Measurements from ENCODE around the gene CACNG8. TPM values are rescaled to one million over a fixed set of nuclear protein-coding genes. Genes with fewer than 3 reads are reported as not detected.

CACNG8 gene
- total RNA-seq, 1 experiment from 2014 or later: not detected

- H3K36me3 ChIP-seq: no peaks in the 10 kb centered on the region
- H3K9me3 ChIP-seq (replicated peaks): no peaks in the 10 kb centered on the region
- peaks cover 4% of the 10 kb centered on the region; the same call in 1 of the 2 replicates for H3K4me1 ChIP-seq
- no peaks in the 10 kb centered on the region for H3K27me3 ChIP-seq
- H3K27ac ChIP-seq: no peak overlapping the region
- no peak for DNase-seq
- H3K4me3 ChIP-seq: no peak overlapping the region
Measured at GRCh38 chr19:53993448-53993847, 30.7 kb downstream of the CACNG8 start.

- no peaks in the 10 kb centered on the region for H3K36me3 ChIP-seq
- H3K9me3 ChIP-seq (replicated peaks): no peaks in the 10 kb centered on the region
- H3K27ac ChIP-seq: no peak overlapping the region
- no peaks in the 10 kb centered on the region for H3K27me3 ChIP-seq
- H3K4me1 ChIP-seq: peaks cover 4% of the 10 kb centered on the region; the same call in 1 of the 2 replicates
- DNase-seq: no peak
- H3K4me3 ChIP-seq: no peak overlapping the region
Measured at GRCh38 chr19:53994811-53995210, 32.1 kb downstream of the CACNG8 start.

- Histone ChIP-seq H3K36me3 (no peaks in the 10 kb centered on the region), H3K27me3 (no peaks in the 10 kb centered on the region)
Measured at GRCh38 chr19:53998223-53998622, 35.5 kb downstream of the CACNG8 start.

GRCh38 chr19:53999694-54000093, 37.0 kb downstream of the CACNG8 start:
- no peak for DNase-seq
- Histone ChIP-seq H3K36me3 (no peaks in the 10 kb centered on the region), H3K27ac (no peak overlapping the region), H3K9me3 (replicated peaks) (no peaks in the 10 kb centered on the region), H3K4me1 (no peaks in the 10 kb centered on the region), H3K4me3 (no peak overlapping the region), H3K27me3 (no peaks in the 10 kb centered on the region)

More at GRCh38 chr19:53998223-53998622, 35.5 kb downstream of the CACNG8 start:
- Histone ChIP-seq H3K27ac (no peak overlapping the region), H3K4me1 (no peaks in the 10 kb centered on the region), H3K9me3 (replicated peaks) (no peaks in the 10 kb centered on the region), H3K4me3 (no peak overlapping the region)
- DNase-seq: no peak

- no peaks in the 10 kb centered on the region for H3K9me3 ChIP-seq (replicated peaks)
- no peaks in the 10 kb centered on the region for H3K4me1 ChIP-seq
- H3K36me3 ChIP-seq: no peaks in the 10 kb centered on the region
- H3K27me3 ChIP-seq: no peaks in the 10 kb centered on the region
- no peak overlapping the region for H3K4me3 ChIP-seq
- H3K27ac ChIP-seq: no peak overlapping the region
- no peak for DNase-seq
Measured at GRCh38 chr19:54001496-54001895, 38.8 kb downstream of the CACNG8 start.

DNA sequence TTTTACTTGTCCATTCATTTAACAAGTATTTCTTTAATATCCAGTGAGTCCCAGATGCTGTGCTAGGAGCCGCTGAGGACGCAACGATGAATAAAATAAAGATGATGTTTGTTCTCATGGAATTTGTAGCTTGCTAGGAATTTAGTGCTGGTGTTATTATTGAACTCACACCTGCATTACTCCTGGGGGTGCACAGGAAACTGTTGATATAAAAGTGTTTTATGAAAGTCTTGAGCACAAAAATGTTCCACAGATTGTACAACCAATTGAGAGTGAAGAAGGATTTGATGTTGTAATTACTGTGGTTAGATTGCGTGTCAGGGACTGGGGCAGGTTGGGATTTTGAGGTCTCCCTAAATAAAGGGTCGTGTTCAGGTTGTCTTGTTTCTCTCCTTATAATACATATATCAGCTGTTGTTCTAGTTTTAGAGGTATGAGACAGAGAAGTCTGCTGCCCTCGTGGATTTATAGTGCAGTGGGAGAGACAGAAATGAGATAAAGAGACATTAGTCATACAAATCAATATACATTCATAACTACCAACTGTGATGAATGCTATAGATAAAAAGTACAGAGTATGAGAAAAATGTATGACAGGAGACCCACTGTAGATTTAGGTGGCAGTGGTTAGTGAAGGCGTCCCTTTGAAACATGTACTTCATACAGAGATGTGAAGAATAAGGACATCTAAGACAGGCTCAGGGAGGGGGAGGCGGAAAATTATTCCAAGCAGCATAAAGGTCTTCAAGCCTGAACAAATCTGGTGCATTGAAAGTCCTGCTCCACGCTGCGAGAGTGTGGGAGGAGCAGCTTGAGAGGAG, 40.0 kb downstream of the CACNG8 start:
- no peak for DNase-seq
- Histone ChIP-seq H3K4me3 (no peak overlapping the region), H3K27ac (no peak overlapping the region), H3K9me3 (replicated peaks) (no peaks in the 10 kb centered on the region), H3K4me1 (no peaks in the 10 kb centered on the region), H3K36me3 (no peaks in the 10 kb centered on the region), H3K27me3 (no peaks in the 10 kb centered on the region)

DNA sequence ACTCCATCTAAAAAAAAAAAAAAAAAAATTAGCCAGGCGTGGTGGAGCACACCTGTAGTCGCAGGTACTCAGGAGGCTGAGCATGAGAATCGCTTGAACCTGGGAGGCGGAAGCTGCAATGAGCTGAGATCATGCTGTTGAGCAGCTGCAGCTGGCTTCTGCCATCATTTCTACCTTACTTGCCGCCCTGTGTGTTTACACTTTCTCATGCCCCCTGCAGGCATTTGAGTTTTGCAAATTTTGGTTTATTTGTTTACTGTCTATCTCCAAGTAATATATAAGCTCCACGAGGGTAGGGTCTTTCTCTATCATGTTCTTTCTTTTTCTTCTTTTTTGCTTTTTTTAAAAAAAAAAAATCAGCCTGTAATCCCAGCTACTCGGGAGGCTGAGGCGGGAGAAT, 46.7 kb downstream of the CACNG8 start:
- H3K27ac ChIP-seq: no peak overlapping the region

GRCh38 chr19:54010474-54010873, 47.7 kb downstream of the CACNG8 start:
- H3K27ac ChIP-seq: no peak overlapping the region
- DNase-seq: no peak
- H3K27me3 ChIP-seq: no peaks in the 10 kb centered on the region
- no peaks in the 10 kb centered on the region for H3K4me1 ChIP-seq
- no peaks in the 10 kb centered on the region for H3K36me3 ChIP-seq
- H3K9me3 ChIP-seq (replicated peaks): no peaks in the 10 kb centered on the region
- H3K4me3 ChIP-seq: no peak overlapping the region

More for the DNA sequence above, 46.7 kb downstream of the CACNG8 start:
- DNase-seq: no peak
- no peaks in the 10 kb centered on the region for H3K9me3 ChIP-seq (replicated peaks)
- H3K4me3 ChIP-seq: no peak overlapping the region
- no peaks in the 10 kb centered on the region for H3K36me3 ChIP-seq
- H3K4me1 ChIP-seq: no peaks in the 10 kb centered on the region
- H3K27me3 ChIP-seq: no peaks in the 10 kb centered on the region

DNA sequence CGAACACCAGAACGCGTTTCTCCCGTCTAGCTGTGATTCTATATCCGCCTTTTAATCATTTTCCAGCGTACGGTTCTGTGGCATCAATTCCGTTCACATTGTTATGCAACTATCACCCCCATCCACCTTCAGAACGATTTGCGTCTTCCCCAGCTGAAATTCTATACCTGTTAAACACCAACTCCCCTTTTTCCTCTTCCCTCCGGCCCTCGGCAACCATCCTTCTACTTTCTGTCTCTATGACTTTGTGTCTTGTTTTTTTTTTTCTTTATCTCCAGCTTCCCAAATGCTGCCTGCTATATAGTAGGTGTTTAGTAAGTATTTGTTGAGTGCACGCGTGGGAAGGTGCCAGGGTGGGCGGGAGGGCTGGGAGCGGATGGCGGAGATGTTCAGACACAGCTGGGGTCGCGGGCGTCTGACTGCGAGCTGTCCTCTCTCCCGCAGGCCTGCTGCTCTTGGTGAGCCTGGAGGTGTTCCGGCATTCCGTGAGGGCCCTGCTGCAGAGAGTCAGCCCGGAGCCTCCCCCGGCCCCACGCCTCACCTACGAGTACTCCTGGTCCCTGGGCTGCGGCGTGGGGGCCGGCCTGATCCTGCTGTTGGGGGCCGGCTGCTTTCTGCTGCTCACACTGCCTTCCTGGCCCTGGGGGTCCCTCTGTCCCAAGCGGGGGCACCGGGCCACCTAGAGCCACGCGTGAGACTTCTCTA, 48.9 kb downstream of the CACNG8 start:
- Histone ChIP-seq H3K36me3 (no peaks in the 10 kb centered on the region), H3K9me3 (replicated peaks) (no peaks in the 10 kb centered on the region), H3K27me3 (no peaks in the 10 kb centered on the region), H3K4me3 (no peak overlapping the region), H3K27ac (no peak overlapping the region), H3K4me1 (no peaks in the 10 kb centered on the region)
- DNase-seq: no peak

DNA sequence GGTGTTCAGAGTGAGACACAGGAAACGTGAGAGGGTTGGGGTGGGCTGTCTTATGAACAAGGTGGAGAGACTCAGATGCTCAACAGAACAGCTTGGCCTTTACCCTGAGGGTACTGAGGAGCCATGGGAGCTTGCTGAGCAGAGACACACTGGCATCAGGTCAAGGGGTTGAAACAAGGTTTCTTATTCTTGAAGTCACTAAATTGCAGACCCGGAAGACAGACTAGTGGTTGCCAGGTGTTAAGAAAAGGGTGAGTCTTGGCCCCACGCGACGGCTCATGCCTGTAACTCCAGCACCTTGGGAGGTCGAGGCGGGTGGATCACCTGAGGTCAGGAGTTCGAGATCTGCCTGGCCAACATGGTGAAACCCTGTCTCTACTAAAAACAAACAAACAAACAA, 51.1 kb downstream of the CACNG8 start:
- no peak overlapping the region for H3K27ac ChIP-seq
- no peak for DNase-seq

GRCh38 chr19:54014920-54015560, 52.3 kb downstream of the CACNG8 start:
- H3K27ac ChIP-seq: no peak overlapping the region
- no peaks in the 10 kb centered on the region for H3K4me1 ChIP-seq
- no peaks in the 10 kb centered on the region for H3K27me3 ChIP-seq
- H3K36me3 ChIP-seq: no peaks in the 10 kb centered on the region
- no peak for DNase-seq
- no peaks in the 10 kb centered on the region for H3K9me3 ChIP-seq (replicated peaks)
- H3K4me3 ChIP-seq: no peak overlapping the region

More for the DNA sequence above, 51.1 kb downstream of the CACNG8 start:
- Histone ChIP-seq H3K27me3 (no peaks in the 10 kb centered on the region), H3K4me3 (no peak overlapping the region), H3K9me3 (replicated peaks) (no peaks in the 10 kb centered on the region), H3K36me3 (no peaks in the 10 kb centered on the region), H3K4me1 (no peaks in the 10 kb centered on the region)

DNA sequence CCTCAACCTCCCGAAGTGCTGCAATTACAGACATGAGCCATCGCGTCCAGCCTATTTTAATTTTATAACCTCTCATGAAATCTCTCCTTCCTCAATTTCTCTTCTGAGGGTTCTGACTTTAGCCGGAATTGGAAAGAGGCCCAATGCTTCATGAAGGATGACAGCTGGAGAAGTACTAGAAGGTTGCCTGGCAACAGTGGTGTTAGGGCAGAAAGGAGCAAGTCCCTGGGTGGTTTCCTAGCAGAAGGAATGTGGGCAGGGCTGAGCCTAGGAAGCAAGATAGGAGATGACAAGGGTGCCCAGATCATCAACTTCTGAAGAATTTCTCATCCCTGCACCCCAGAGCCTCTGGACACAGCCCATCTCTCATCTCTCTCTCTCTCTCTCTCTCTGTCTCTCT, 54.5 kb downstream of the CACNG8 start:
- no peak for DNase-seq
- H3K27ac ChIP-seq: no peak overlapping the region
- H3K9me3 ChIP-seq (replicated peaks): no peaks in the 10 kb centered on the region

DNA sequence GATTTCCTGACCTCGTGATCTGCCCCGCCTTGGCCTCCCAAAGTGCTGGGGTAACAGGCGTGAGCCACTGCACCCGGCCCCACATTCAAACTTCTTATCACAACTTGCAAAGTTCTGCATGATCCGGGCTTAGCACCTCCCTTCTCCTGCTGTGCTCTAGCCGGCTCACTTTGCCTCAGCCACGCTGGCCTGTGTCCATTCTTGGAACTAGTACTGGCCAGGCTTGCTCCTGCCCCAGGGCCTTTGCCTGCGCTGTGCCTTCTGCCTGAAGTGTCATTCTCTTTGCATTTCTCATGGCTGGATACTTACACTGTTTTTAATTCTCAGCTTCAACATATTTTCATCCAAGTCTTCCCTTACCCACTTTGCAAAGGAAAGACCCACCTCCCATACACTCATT, 58.6 kb downstream of the CACNG8 start:
- no peak overlapping the region for H3K4me3 ChIP-seq
- H3K4me1 ChIP-seq: no peaks in the 10 kb centered on the region
- H3K9me3 ChIP-seq (replicated peaks): no peaks in the 10 kb centered on the region
- no peaks in the 10 kb centered on the region for H3K27me3 ChIP-seq
- H3K36me3 ChIP-seq: no peaks in the 10 kb centered on the region
- no peak overlapping the region for H3K27ac ChIP-seq
- no peak for DNase-seq

More for the DNA sequence above, 54.5 kb downstream of the CACNG8 start:
- no peaks in the 10 kb centered on the region for H3K4me1 ChIP-seq
- H3K36me3 ChIP-seq: no peaks in the 10 kb centered on the region
- H3K4me3 ChIP-seq: no peak overlapping the region
- H3K27me3 ChIP-seq: no peaks in the 10 kb centered on the region

- no peak for DNase-seq
- Histone ChIP-seq H3K9me3 (replicated peaks) (no peaks in the 10 kb centered on the region), H3K27me3 (no peaks in the 10 kb centered on the region), H3K36me3 (no peaks in the 10 kb centered on the region), H3K4me1 (no peaks in the 10 kb centered on the region), H3K4me3 (no peak overlapping the region), H3K27ac (no peak overlapping the region)
Measured at GRCh38 chr19:54021932-54022331, 59.2 kb downstream of the CACNG8 start.

DNA sequence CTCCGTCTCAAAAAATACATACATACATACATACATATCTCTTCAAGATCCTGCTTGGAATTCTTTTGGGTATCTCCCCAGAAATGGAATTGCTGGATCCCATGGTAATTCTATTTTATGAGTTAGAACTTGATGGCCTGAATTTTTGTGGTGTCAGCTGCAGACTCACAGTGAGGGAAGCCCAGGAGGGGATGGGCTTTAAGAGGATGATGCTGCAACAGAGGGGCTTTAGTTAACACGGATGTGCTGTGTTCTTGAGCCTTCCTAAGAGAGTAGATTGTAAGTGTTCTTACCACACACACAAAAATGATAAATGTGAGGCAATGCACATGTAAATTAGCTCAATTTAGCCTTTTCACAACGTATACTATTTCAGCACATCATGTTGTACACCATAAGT, 60.5 kb downstream of the CACNG8 start:
- no peak overlapping the region for H3K27ac ChIP-seq

More for the DNA sequence above, 60.5 kb downstream of the CACNG8 start:
- no peaks in the 10 kb centered on the region for H3K27me3 ChIP-seq
- no peak for DNase-seq
- no peaks in the 10 kb centered on the region for H3K4me1 ChIP-seq
- H3K9me3 ChIP-seq (replicated peaks): no peaks in the 10 kb centered on the region
- H3K4me3 ChIP-seq: no peak overlapping the region
- no peaks in the 10 kb centered on the region for H3K36me3 ChIP-seq

Measured in SJCRH30 (cell line).